Lower lobe of right lung (tissue), 2 donors: ENCODE data around the gene GATA5. TPM values are rescaled to one million over a fixed set of nuclear protein-coding genes. Genes with fewer than 3 reads are reported as not detected.
"Not testable (repeated sequence)": the region's sequence is repeated elsewhere in the genome, so short reads cannot be mapped to it uniquely, and the experiment has no call there.

Experiments
- ATAC-seq, 2 donors: fragments of 200-7000 bp; cut with Tn5 transposase; one replicate each; pipeline ENCODE4 v1.9.1; 2020 to 2022; ENCODE audit warnings: mild to moderate bottlenecking in 2 of 2, moderate library complexity in 2 of 2
- DNase-seq: peaks from one replicate; pipeline ENCODE4 v3.0.0-alpha.2; 2020
- H3K27ac ChIP-seq: fragments of 200-600 bp; one replicate; pipeline ENCODE4 v1.8.0; 2022
- H3K27me3 ChIP-seq: fragments of 200-600 bp; one replicate; pipeline ENCODE4 v1.8.0; 2022; ENCODE audit warnings: low read depth
- H3K36me3 ChIP-seq: fragments of 200-600 bp; one replicate; pipeline ENCODE4 v1.8.0; 2022; ENCODE audit warnings: mild to moderate bottlenecking
- H3K4me1 ChIP-seq: fragments of 200-600 bp; one replicate; pipeline ENCODE4 v1.8.0; 2022
- H3K4me3 ChIP-seq: fragments of 200-600 bp; one replicate; pipeline ENCODE4 v1.8.0; 2022; ENCODE audit warnings: mild to moderate bottlenecking
- H3K9me3 ChIP-seq: fragments of 200-600 bp; one replicate; pipeline ENCODE4 v1.8.0; 2022
- intact Hi-C: fragments of 100-400 bp; cut with DNase I; formaldehyde crosslinking; loops from one replicate; pipeline ENCODE4 v1.11.0; 2022
- total RNA-seq: library from RNA; stranded (reverse); fragmentation: NEBNext Ultra II Directional; extraction: Animal tissue kit (Norgen Biotek cat#: 25700); gene quantifications from one replicate; pipeline ENCODE4 v1.2.1, GENCODE V29; 2021
- TF ChIP-seq, protein P1 (sequence below): fragments of 200-600 bp; IDR thresholded peaks from one replicate; pipeline ENCODE4 v1.8.0; 2022; ENCODE audit warnings: antibody characterized with exemption, mild to moderate bottlenecking
- donor health status: DM: no; HTN: yes; CAD: no; lungs with severe emphysema.

The GATA5 gene
- total RNA-seq, 1 donor from 2014 or later: 1.8 TPM

DNA sequence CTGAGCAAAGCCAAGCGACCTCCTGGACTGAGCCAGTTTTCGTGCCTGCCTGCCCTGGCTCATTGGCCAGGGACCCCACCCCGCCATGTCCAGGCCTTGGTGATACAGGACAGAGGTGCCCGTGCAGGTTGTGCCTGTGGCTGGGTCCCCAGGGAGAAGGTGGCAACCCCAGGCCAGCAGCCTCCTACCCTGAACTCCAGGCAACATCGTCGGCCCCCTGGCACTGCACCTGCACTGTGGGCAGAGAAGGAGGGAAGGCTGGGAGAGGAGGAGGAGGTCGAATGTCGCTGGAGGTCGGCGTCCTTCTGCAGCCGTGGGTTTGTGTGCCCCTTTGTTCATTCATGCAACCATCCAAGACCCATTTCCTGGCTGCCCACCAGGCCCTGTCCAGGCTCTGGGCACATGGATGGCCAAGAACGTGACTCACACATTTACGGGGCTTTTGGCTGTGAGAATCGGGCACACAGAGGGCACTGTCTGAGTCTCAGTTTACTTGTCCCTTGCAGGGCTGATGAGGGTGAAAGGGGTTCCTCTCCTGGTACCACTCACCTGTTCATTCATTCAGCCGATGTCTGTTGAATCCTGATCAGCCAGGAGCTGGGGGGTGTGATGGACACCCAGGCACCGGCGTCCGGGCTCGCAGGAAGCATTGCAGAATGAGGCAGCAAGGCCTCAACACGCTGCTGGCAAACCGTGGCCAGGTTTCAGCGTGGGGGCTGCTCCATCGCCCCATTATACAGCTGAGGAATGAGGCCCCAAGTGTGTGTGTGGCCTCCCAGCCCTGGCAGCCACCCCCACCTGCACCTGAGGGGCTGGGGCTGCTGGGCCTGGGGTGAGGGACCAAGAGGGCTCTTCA, 46.1 kb downstream of the GATA5 start:
- H3K27ac ChIP-seq: no peak overlapping the region
- ATAC-seq: no peak
- H3K27me3 ChIP-seq: peaks cover 11% of the 10 kb centered on the region
- intact Hi-C loops: no loop called here
- H3K9me3 ChIP-seq: no peaks in the 10 kb centered on the region
- H3K36me3 ChIP-seq: no peaks in the 10 kb centered on the region
- peaks cover 9% of the 10 kb centered on the region for H3K4me1 ChIP-seq
- no peak for DNase-seq
- H3K4me3 ChIP-seq: no peak overlapping the region
- TF ChIP-seq, protein P1, sequence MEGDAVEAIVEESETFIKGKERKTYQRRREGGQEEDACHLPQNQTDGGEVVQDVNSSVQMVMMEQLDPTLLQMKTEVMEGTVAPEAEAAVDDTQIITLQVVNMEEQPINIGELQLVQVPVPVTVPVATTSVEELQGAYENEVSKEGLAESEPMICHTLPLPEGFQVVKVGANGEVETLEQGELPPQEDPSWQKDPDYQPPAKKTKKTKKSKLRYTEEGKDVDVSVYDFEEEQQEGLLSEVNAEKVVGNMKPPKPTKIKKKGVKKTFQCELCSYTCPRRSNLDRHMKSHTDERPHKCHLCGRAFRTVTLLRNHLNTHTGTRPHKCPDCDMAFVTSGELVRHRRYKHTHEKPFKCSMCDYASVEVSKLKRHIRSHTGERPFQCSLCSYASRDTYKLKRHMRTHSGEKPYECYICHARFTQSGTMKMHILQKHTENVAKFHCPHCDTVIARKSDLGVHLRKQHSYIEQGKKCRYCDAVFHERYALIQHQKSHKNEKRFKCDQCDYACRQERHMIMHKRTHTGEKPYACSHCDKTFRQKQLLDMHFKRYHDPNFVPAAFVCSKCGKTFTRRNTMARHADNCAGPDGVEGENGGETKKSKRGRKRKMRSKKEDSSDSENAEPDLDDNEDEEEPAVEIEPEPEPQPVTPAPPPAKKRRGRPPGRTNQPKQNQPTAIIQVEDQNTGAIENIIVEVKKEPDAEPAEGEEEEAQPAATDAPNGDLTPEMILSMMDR: no peak

DNA sequence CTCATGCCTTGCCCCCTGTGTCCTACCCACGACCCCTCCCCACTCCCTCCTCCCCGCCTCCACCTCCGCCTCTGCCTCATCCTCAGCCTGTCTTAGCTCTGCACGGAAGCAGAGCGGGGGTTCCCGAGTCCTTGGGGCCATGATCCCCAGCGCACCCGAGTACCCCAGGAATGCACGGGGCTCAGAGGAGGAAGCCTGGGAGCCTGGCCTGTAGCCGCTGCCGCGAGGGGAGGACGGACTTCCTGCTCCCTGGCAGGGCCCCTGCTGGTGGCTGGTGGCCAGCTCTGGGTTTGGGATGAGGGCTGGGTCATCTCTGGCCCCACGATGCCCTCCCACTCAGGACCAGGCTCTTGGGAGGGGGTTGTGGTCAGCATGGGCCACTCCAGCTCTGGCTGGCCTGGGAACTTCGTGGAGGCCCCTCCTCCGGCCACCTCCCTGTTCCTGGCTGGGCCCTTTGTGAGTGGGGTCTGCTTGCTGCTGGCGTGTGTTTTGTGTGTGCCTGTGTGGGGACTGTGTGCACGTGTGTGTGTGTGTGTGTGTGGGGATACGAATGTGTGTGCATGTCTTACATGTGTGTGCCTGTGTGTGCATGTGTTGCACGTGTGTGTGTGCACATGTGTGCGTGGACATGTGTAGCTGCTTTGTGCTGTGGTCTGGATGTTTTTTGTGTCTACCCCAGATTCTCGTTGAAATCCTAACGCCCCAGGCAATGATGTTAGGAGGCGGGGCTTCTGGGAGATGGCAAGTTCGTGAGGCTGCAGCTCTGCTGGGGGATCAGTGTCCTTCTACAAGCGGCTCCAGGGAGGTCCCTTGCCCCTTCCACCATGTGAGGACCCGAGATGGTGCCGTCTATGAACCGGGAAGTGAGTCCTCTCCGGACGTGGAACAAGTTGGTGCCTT, 47.1 kb downstream of the GATA5 start:
- Histone ChIP-seq H3K9me3 (no peaks in the 10 kb centered on the region), H3K4me1 (peaks cover 9% of the 10 kb centered on the region), H3K36me3 (no peaks in the 10 kb centered on the region), H3K27me3 (peaks cover 5% of the 10 kb centered on the region), H3K4me3 (no peak overlapping the region), H3K27ac (no peak overlapping the region)
- DNase-seq (no peak), ATAC-seq (no peak)
- intact Hi-C loops: no loop called here
- TF ChIP-seq, protein P1: no peak

DNA sequence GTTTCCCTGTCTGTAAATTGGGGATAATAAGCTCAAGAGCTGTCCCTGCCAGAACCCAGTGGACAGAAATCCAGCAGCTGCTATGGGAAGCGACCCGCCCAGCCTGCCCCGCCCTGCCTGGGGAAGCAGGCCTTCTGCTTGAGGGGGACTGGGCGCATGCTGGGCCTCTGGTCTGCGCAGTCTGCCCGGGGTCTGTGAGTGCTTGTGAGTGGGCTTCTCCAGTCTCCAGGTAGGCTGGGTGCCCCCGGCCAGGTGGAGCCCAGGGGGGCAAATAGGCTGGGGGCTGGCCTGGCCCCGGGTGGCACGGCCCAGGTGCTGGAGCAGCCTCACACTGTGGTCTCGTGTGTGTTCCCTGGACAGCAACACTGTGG, 47.8 kb downstream of the GATA5 start:
- TF ChIP-seq, protein P1: no peak
- H3K27ac ChIP-seq: peak overlapping the region; percentile 36
- intact Hi-C loops: no loop called here
- ATAC-seq: peak in 1 of 2 donors; percentile 1
- H3K27me3 ChIP-seq: peaks cover 5% of the 10 kb centered on the region
- no peaks in the 10 kb centered on the region for H3K36me3 ChIP-seq
- H3K4me1 ChIP-seq: peaks cover 9% of the 10 kb centered on the region
- H3K9me3 ChIP-seq: no peaks in the 10 kb centered on the region
- no peak for DNase-seq
- no peak overlapping the region for H3K4me3 ChIP-seq

DNA sequence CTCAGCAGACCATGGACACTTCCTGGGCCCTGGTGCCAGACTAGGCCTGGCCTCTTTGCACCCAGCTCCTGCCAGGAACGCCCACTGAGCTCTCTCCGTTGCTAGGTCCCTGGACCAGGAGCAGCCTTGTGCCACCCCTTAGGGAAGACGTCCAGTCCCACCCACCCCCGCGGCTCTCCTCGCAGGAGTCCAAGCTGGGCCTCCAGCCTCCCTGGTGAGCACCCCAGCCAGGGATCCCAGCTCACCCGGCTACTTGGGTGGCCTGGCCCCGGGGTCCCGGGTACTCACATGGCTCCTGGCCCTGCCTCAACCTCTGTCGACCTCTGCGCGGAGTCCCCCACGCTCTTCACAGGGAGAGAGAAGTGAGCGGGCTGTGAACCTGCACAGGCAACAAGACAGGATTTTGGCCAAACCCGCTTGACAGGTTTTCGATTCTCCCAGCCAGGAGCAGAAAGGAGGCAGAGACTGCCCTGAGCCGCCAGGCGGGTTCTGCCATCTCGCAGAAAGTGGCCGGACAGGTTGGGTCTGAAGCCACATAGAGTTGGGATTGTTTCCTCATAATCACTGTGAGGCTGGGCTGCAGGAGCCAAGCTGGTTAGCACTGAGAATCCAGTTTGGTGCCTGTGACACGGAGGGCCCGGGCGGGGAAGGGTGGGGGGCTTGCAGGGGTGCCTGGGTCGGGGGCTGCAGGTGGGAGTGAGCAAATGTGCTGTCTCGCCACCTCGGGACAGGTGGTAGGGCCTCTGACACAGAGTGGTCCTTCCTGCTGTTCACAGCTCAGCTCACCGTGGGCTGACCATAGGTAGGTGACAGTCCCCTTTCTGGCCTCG, 48.4 kb downstream of the GATA5 start, which contains the start of gene RBBP8NL:
RBBP8NL (minus strand) TSS at position 368 of the 830 bp plus-strand sequence. CDS start 7,892 bp downstream, outside the sequence.
- ATAC-seq (peak; percentile 89 to 93), DNase-seq (peak; percentile 91)
- intact Hi-C loops: no loop called here
- no peaks in the 10 kb centered on the region for H3K36me3 ChIP-seq
- peak within 1 kb of the TSS; percentile 41 for H3K4me3 ChIP-seq
- H3K9me3 ChIP-seq: no peaks in the 10 kb centered on the region
- peaks cover 9% of the 10 kb centered on the region for H3K4me1 ChIP-seq
- peak within 1 kb of the TSS; percentile 46 for H3K27ac ChIP-seq
- peaks cover 5% of the 10 kb centered on the region for H3K27me3 ChIP-seq
- TF ChIP-seq, protein P1: no peak

DNA sequence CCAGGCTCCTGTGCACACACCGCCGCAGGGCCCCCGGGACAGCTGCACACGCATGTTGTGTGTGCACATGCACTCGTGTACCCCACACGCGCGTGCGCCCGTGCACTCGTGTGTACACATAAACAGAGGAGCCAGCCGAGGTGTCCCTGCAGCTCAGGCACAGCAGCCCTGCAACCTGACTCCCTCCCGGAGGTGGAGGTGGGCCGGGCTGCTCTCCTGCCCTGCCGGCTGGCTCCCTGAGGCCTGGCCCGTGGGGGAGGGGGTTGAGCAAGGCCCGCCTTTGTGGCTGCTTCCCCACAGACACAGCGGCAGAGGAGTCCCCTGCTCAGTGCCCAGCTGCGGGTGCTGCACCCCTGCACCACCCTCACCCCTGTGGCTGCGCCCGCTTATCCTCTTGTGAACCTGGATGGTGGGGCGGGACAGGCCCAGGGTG, 49.1 kb downstream of the GATA5 start:
- TF ChIP-seq, protein P1: no peak
- Histone ChIP-seq H3K27me3 (peaks cover 5% of the 10 kb centered on the region), H3K36me3 (no peaks in the 10 kb centered on the region), H3K27ac (no peak overlapping the region), H3K4me1 (peaks cover 9% of the 10 kb centered on the region), H3K4me3 (peak overlapping the region; percentile 41), H3K9me3 (no peaks in the 10 kb centered on the region)
- peak; percentile 69 for DNase-seq
- ATAC-seq: peak; percentile 43 to 55
- intact Hi-C loops: no loop called here

DNA sequence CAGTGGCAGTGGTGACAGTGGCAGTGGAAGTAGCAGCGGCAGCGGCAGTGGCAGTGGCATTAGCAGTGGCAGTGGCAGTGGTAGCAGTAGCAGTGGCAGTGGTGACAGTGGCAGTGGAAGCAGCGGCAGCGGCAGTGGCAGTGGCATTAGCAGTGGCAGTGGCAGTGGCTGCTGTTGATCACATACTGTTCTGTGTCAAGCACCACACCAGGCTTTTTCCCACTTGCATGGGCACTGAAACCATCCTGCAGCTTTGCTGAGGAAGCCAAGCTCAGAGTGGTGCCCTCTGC, 49.8 kb downstream of the GATA5 start:
- H3K36me3 ChIP-seq, H3K9me3 ChIP-seq, DNase-seq, H3K4me3 ChIP-seq, H3K27ac ChIP-seq, H3K27me3 ChIP-seq, H3K4me1 ChIP-seq, ATAC-seq, intact Hi-C loops: not testable (repeated sequence)
